SK-N-MC (cell line): ENCODE measurements around the gene SERPINA1.

Experiments
- EZH2 ChIP-seq: fragments of 200-600 bp; sonication (generic); IDR thresholded peaks from one replicate; pipeline ENCODE4 v1.6.1; 2017; ENCODE audit warnings: antibody characterized with exemption
- FOXP2 ChIP-seq: optimal IDR thresholded peaks from 2 replicates; pipeline ENCODE3; 2011; ENCODE audit warnings: mild to moderate bottlenecking, moderate library complexity; ENCODE audit not compliant: insufficient read depth; ENCODE audit errors: extremely low read length, control extremely low read depth
- POLR2AphosphoS5 ChIP-seq: IDR thresholded peaks from 2 replicates; pipeline ENCODE4 v1.6.1; 2012; ENCODE audit warnings: mild to moderate bottlenecking, low read depth, low read length, borderline replicate concordance

DNA sequence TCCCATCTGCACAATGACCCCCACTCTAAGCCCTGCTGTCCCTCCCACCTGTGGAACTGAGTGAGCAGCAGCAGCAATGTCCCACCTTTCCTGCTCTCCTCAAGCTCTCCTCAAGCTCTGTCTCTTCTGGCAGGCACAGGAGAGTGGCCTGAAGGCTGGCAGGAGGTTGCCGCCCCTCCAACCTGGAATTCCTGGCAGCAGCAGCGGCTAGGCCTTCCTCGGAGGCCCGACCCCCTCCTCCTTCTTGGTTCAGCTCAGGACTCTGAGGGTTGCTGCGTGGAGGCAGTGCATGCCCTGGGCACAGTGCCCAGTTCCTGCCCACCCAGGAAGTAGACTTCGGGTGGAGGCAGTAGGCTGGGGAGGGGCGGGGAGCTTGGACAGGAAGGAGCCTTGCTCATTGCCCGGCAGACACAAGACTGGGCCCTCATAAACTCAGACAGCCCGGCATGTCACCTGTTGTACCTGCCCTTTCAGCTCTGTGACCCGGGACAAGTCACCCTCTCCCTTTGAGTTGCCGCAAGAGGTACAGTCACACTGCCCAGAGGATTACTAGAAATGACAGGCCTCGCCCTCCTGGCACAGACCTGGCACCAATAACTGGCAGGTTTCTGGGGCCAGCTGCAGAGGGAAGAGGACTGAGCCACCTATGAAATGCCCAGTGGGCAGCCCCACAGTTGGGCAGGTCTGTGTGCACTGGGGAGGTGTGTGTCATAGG, 2.1 kb upstream of the SERPINA1 start:
- TF ChIP-seq EZH2 (no peak), POLR2AphosphoS5 (no peak), FOXP2 (no peak)
